ENCODE measurements around the gene TCF7L1.
"Not testable (repeated sequence)": the region's sequence is repeated elsewhere in the genome, so short reads cannot be mapped to it uniquely, and the experiment has no call there.

The TCF7L1 gene, protein sequence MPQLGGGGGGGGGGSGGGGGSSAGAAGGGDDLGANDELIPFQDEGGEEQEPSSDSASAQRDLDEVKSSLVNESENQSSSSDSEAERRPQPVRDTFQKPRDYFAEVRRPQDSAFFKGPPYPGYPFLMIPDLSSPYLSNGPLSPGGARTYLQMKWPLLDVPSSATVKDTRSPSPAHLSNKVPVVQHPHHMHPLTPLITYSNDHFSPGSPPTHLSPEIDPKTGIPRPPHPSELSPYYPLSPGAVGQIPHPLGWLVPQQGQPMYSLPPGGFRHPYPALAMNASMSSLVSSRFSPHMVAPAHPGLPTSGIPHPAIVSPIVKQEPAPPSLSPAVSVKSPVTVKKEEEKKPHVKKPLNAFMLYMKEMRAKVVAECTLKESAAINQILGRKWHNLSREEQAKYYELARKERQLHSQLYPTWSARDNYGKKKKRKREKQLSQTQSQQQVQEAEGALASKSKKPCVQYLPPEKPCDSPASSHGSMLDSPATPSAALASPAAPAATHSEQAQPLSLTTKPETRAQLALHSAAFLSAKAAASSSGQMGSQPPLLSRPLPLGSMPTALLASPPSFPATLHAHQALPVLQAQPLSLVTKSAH

GRCh38 chr2:85132834-85133637, at the start of gene TCF7L1:
Gene TCF7L1 (plus strand): TSS chr2:85133392. CDS start chr2:85133685, 293 bp downstream.
- DNase-seq (ENCODE audit: low read depth in 2 of 2, low spot score in 1 of 2), result no peak

DNA sequence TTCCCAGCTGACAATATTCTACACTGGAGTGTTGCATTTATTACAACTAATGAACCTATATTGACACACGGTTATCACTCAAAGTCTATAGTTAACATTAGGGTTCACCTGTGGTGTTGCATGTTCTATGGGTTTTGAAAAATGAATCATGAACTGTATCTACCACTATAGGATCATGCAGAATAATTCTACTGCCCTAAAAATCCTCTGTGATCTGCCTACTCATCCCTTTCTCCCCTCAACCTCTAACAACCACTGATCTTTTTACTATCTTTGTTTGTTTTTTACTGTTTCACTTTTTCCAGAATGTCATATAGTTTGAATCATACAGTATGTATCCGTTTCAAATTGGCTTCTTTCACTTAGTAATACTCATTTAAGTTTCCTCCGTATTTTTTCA, 47.6 kb upstream of the TCF7L1 start:
- DNase-seq (ENCODE audit: low read depth in 2 of 2, low spot score in 1 of 2), result no peak

DNA sequence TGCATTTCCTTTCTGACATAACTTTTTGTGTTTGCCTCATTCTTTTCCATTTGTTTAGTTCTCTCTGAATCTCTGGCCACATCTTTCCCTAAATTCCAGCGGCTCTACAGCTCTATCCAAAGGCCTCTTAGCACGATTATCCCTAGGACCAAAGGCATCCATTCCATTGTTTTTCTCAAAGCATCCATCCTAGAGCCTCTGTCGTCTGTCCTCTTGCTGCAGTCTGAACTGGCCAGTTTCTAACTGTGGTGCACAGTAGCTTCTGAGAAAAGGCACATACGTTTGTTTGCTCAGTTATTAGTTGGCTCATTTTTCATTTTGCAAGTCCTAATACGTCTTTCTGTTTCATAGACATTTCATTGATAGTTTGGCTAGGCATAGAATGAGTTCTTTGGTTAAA, 45.7 kb upstream of the TCF7L1 start:
- DNase-seq (ENCODE audit: low read depth in 2 of 2, low spot score in 1 of 2), result no peak

DNA sequence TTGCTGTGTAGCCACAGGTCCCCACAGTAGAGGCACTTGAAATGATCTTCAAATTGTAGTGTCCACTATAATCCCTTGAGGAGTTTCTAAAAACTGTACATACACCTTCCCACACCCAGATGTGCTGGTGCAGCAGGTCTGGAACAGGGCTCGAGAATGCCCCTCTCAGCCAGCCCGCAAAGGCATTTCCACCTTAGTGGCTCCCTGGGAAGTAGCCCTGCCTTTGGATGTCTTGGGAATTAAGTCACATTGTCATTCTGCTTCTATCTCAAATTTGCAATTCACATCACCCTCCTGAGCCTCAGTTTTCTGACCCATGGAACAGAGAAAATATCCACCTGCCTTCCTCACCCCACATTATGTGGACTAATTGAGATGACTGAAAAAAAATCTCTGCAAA, 44.3 kb upstream of the TCF7L1 start:
- DNase-seq (ENCODE audit: low read depth in 2 of 2, low spot score in 1 of 2), result no peak

- DNase-seq (ENCODE audit: low read depth in 2 of 2, low spot score in 1 of 2), result no peak
Measured at GRCh38 chr2:85089585-85089984, 43.6 kb upstream of the TCF7L1 start.

DNA sequence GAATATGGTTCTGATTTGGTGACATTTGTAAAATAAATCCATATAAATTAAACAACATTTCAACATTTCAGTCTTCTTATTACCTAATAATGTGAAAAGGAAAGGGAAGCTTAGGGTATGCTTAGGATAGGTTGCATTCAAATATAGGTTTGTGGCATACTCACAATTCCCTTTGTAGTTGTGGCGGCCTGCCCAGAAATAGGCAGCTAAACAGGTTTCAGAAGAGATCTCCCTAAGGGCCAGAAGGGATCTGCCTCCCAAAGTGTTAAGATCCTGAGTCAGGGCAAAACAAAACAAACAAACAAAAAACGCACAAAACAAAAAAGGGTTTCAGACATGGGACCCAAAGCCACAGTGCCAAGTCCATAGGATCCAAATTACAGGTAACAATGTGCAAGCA, 41.4 kb upstream of the TCF7L1 start:
- DNase-seq (ENCODE audit: low read depth in 2 of 2, low spot score in 1 of 2), result no peak

GRCh38 chr2:85095094-85095493, 38.1 kb upstream of the TCF7L1 start:
- no peak for DNase-seq (ENCODE audit: low read depth in 2 of 2, low spot score in 1 of 2)

- no peak for DNase-seq (ENCODE audit: low read depth in 2 of 2, low spot score in 1 of 2)
Measured at GRCh38 chr2:85096616-85097015, 36.6 kb upstream of the TCF7L1 start.

GRCh38 chr2:85104228-85104627, 29.0 kb upstream of the TCF7L1 start:
- no peak for DNase-seq (ENCODE audit: low read depth in 2 of 2, low spot score in 1 of 2)

DNA sequence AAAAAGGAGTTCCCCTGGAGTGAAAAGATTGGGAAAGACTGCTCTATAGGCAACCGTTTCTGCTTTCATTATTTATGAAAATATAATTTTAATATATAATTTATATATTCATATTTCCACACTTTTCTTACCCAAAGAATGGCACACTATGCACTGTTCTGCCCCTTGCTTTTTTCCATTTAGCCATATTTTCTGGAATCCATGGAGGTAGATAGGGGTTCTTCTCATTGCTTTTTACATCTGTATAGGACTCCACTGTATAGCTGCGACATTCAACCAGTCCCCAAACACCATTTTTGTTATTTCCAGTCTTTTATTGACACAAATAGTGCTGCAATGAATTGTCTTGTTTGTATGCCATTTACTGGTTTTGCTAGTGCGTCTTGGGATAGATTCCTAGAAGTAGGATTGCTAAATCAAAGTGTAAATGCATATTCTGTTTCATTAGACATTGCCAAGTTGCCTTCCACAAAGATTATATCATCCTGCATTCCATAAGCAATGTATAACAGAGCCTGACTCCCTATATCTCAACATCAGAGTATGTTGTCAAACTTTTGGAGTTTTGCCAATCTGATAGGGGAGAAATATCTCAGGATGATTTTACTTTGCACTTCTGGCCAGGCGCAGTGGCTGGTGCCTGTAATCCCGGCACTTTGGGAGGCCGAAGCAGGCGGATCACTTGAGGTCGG, 26.6 kb upstream of the TCF7L1 start:
- no peak for DNase-seq (ENCODE audit: low read depth in 2 of 2, low spot score in 1 of 2)

- no peak for DNase-seq (ENCODE audit: low read depth in 2 of 2, low spot score in 1 of 2)
Measured at GRCh38 chr2:85110991-85111560, 22.1 kb upstream of the TCF7L1 start.

DNA sequence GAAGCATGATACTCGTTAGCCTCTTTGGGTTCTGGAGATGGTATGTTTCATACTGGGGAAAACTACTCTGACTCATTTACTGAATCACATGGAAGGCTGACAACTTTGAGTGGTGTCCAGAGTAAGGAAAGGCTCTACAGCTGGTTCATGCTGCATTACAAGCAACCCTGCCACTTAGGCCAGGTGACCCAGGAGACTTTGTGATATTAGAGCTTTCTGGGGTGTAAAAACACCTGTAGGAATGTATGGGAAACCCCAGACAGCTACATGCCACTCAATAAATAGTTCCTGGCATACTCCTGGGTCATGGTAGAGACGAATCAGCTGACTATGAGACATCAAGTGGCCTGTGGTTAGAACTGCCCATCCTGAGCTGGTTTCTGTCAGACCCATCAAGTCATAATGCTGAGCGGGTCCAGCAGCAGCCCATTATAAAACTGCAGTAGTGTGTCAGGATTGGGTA, 21.3 kb upstream of the TCF7L1 start:
- no peak for DNase-seq (ENCODE audit: low read depth in 2 of 2, low spot score in 1 of 2)

DNA sequence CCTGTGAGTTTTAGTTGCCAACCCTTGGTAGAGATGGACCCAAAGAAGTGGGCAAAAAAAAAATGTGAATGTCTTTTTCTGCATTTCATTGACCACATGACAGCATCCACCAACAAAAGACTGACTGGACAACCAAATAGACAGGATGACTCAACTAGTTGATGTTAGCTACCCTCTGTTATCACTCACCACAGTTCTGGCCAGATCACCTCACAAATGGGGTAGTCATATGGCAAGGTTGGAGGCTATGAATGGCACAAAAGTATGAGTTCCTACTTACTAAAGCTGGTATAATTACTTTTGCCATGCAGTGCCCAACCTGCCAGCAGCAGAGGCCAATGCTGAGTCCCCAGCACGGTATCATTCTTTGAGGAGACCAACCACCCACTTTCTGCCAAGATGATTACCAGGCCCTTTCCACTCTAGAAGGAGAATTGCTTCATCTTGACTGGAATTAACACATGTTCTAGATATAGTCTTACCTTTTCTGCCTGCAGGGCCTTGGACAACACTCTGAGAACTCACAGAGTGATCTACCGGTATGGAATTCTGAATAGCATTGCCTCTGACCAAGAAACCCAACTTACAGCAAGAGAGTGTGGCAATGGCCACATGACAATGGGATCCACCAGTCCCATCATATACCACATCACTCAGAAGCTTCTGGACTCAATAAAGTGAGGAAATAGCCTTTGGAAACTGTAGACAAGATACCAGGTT, 20.1 kb upstream of the TCF7L1 start:
- DNase-seq (ENCODE audit: low read depth in 2 of 2, low spot score in 1 of 2), result no peak

- DNase-seq (ENCODE audit: low read depth in 2 of 2, low spot score in 1 of 2), result no peak
Measured at GRCh38 chr2:85114586-85115330, 18.4 kb upstream of the TCF7L1 start.

GRCh38 chr2:85116207-85116606, 17.0 kb upstream of the TCF7L1 start:
- DNase-seq (ENCODE audit: low read depth in 2 of 2, low spot score in 1 of 2), result no peak

DNA sequence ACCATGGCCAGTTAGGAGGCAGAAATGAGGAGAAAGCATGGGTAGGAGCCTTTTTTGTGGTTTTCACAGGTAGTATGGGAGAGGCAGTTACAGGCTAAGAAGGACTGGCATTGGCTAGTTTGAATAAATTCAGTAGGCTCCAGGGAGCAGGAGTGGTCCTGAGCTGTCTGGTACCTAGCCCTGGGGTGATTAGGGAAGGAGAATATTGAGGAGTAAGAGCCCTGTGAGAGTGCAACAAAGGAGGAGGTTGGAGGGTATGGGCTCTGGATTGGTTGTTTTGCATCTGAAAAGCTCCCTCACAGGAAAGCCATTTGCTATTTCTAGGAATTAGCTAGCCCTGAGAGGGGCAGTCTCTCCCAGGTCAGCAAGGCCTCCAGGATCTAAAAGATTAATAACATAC, 13.3 kb upstream of the TCF7L1 start:
- no peak for DNase-seq (ENCODE audit: low read depth in 2 of 2, low spot score in 1 of 2)

DNA sequence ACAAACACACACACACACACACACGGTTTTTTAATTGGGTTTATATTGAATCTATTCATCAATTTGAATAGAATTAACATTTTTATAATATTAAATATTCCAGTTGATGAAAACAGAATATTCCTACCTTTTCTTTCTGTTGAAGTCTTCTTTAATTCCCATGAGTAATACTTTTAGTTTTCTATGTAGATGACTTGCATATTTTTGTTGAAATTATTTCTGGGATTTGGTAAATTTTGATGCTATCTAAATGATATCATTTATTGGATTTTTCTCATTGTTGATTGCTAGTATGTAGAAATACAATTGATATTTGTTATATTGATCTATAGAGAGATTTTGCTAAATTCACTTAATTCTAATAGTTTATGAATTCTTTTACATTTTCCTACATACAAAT, 12.8 kb upstream of the TCF7L1 start:
- DNase-seq (ENCODE audit: low read depth in 2 of 2, low spot score in 1 of 2), result no peak

- not testable (repeated sequence) for DNase-seq (ENCODE audit: low read depth in 2 of 2, low spot score in 1 of 2)
Measured at GRCh38 chr2:85126462-85126861, 6.7 kb upstream of the TCF7L1 start.

- DNase-seq (ENCODE audit: low read depth in 2 of 2, low spot score in 1 of 2), result no peak
Measured at GRCh38 chr2:85129861-85130260, 3.3 kb upstream of the TCF7L1 start.

DNA sequence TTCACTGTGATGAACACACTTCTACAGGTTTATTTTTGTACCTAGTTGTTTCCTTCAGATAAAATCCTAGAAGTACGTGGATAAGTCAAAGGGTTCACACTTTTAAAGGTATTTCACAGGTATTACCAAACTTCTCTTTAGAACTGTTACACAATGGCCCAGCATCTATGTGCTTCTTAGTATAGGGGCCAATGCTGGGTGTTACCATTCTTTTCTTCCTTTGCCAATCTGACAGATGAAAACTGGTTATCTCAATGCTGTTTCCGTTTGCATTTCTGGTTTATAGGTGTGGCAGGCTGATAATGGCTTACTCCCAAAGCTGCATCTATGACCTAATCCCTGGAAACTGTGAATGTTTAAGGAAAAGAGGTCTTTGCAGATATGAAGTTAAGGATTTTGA, 2.8 kb upstream of the TCF7L1 start:
- DNase-seq (ENCODE audit: low read depth in 2 of 2, low spot score in 1 of 2), result no peak
